HepG2 (cell line): ENCODE measurements around the gene EHBP1. TPM values are rescaled to one million over a fixed set of nuclear protein-coding genes. Genes with fewer than 3 reads are reported as not detected.

ENCODE experiments used
- AHR ChIP-seq: IDR thresholded peaks from 2 replicates; pipeline ENCODE4 v1.6.1; 2018; ENCODE audit warnings: missing genetic modification reagents, missing compliant biosample characterization
- CENPT ChIP-seq: sonication (generic); formaldehyde crosslinking; IDR thresholded peaks from 2 replicates; pipeline ENCODE4 v1.8.0; 2022; ENCODE audit warnings: low read depth, mild to moderate bottlenecking, moderate library complexity, missing genetic modification reagents
- EED ChIP-seq: sonication (generic); formaldehyde crosslinking; IDR thresholded peaks from 2 replicates; pipeline ENCODE4 v1.5.0; 2020; ENCODE audit warnings: mild to moderate bottlenecking, missing genetic modification reagents
- FOXK1 ChIP-seq: sonication (generic); formaldehyde crosslinking; IDR thresholded peaks from 2 replicates; pipeline ENCODE4 v1.4.0; 2020; ENCODE audit warnings: low read depth, missing genetic modification reagents, borderline replicate concordance
- KDM4B ChIP-seq: sonication (generic); formaldehyde crosslinking; IDR thresholded peaks from 2 replicates; pipeline ENCODE4 v1.4.0; 2020; ENCODE audit warnings: missing genetic modification reagents
- SKI ChIP-seq: fragments of 450-650 bp; IDR thresholded peaks from one replicate; pipeline ENCODE4 v1.6.1; 2018; ENCODE audit warnings: mild to moderate bottlenecking; ENCODE audit not compliant: partially characterized antibody
- SOX6 ChIP-seq, 2 experiments: fragments of 450-650 bp in 1 of 2; sonication (generic) in 1 of 2; formaldehyde crosslinking in 1 of 2; IDR thresholded peaks; 2 replicates each; pipeline versions ENCODE4 v1.4.0 to v1.6.1; 2017 to 2020; ENCODE audit warnings: antibody characterized with exemption in 1 of 2, mild to moderate bottlenecking in 1 of 2, missing genetic modification reagents in 1 of 2
- TBX3 ChIP-seq: fragments of 450-650 bp; IDR thresholded peaks from 2 replicates; pipeline ENCODE4 v1.6.1; 2017; ENCODE audit warnings: antibody characterized with exemption, mild to moderate bottlenecking, inconsistent platforms, borderline replicate concordance
- ZNF124 ChIP-seq: sonication (generic); formaldehyde crosslinking; IDR thresholded peaks from 2 replicates; pipeline ENCODE4 v1.4.0; 2020; ENCODE audit warnings: missing genetic modification reagents
- ZNF367 ChIP-seq: sonication (generic); formaldehyde crosslinking; IDR thresholded peaks from 2 replicates; pipeline ENCODE4 v1.4.0; 2020; ENCODE audit warnings: missing genetic modification reagents, borderline replicate concordance
- ZNF501 ChIP-seq: sonication (generic); formaldehyde crosslinking; IDR thresholded peaks from 2 replicates; pipeline ENCODE4 v1.5.1; 2020; ENCODE audit warnings: mild to moderate bottlenecking, moderate library complexity, missing genetic modification reagents
- polyA plus RNA-seq, 8 experiments: library from polyadenylated mRNA; depleted of rRNA in 3 of 8; stranded (reverse) in 7 of 8; unstranded in 1 of 8; fragments of >200 nt; fragmentation: Illumina TruSeq in 4 of 8; extraction: Trizol in 4 of 8; gene quantifications; 2 replicates each; pipeline versions ENCODE4 v1.2.1 to v1.2.3, GENCODE V29; 2011 to 2016; ENCODE audit warnings: low read depth in 4 of 8, missing spikeins in 1 of 8, mixed read lengths in 1 of 8; ENCODE audit not compliant: insufficient read depth in 1 of 8
- total RNA-seq, 5 experiments: library from RNA; depleted of rRNA; stranded (reverse); fragments of >200 nt; fragmentation: Illumina TruSeq; extraction: Trizol; gene quantifications; 2 replicates each; pipeline ENCODE4 v1.2.3, GENCODE V29; 2016; ENCODE audit warnings: low read depth in 1 of 5
- TF ChIP-seq, protein P1 (sequence below): sonication (generic); formaldehyde crosslinking; IDR thresholded peaks from 2 replicates; pipeline ENCODE4 v1.5.1; 2020; ENCODE audit warnings: missing genetic modification reagents, mild to moderate bottlenecking, borderline replicate concordance
- TF ChIP-seq, protein P2 (sequence below): sonication (generic); formaldehyde crosslinking; IDR thresholded peaks from 2 replicates; pipeline ENCODE4 v1.5.1; 2020; ENCODE audit warnings: mild to moderate bottlenecking, moderate library complexity, missing genetic modification reagents
- TF ChIP-seq, protein P3 (sequence below): sonication (generic); formaldehyde crosslinking; IDR thresholded peaks from 2 replicates; pipeline ENCODE4 v1.4.0; 2020; ENCODE audit warnings: mild to moderate bottlenecking, missing genetic modification reagents
- TF ChIP-seq, protein P4 (sequence below): sonication (generic); formaldehyde crosslinking; IDR thresholded peaks from 2 replicates; pipeline ENCODE4 v1.5.0; 2020; ENCODE audit warnings: missing genetic modification reagents
- TF ChIP-seq, protein P5 (sequence below): sonication (generic); formaldehyde crosslinking; IDR thresholded peaks from 2 replicates; pipeline ENCODE4 v1.4.0; 2020; ENCODE audit warnings: low read depth, mild to moderate bottlenecking, missing genetic modification reagents
- TF ChIP-seq, protein P6 (sequence below): sonication (generic); formaldehyde crosslinking; IDR thresholded peaks from 2 replicates; pipeline ENCODE4 v1.4.0; 2020; ENCODE audit warnings: mild to moderate bottlenecking, low read depth, missing genetic modification reagents

Gene EHBP1
- total and polyA plus RNA-seq, 2 of the 13 experiments (the other 11 are each of a cell fraction or from before 2014, with no cell fraction given), result 93.5 to 146 TPM

DNA sequence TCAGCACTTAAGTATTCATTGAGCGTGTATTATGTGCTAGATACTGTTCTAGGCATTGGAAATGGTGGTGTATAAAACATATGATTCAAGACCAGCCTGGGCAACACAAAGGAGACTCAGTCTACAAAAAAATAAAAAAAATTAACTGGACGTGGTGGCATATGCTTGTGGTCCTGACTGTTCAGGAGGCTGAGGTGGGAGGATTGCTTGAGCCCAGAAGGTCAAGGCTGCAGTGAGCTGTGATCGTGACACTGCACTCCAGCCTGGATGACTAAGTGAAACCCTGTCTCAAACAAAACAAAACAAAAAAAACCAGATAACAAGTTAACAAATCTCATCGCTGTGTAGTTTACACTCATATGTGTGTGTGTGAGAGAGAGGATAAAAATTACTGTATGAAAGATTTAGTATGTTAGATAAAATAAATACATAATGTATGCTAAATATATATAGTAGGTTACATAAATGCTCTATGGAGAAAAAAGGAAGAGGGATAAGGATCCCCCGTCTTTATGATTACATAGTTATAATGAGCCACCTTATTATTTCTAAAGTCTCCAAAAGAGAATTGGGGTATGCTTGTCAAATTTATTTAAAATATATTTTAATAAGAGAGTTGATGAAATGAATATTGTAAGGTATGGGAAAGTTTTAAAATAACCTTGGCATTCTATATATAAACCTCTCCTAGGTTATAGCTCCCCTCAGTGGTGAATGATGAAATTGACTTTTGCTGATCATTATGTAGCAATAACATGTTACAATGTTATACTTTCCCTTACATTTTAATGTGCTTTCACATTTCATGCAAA, 69.2 kb downstream of the EHBP1 start (continued):
- TF ChIP-seq, protein P1, sequence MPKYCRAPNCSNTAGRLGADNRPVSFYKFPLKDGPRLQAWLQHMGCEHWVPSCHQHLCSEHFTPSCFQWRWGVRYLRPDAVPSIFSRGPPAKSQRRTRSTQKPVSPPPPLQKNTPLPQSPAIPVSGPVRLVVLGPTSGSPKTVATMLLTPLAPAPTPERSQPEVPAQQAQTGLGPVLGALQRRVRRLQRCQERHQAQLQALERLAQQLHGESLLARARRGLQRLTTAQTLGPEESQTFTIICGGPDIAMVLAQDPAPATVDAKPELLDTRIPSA (CRISPR knock-in tag), result no peak
- no peak for TF ChIP-seq TBX3
- TF ChIP-seq SOX6 (IDR thresholded peaks at IDR 0.05), result no peak
- TF ChIP-seq SOX6 (CRISPR knock-in tag; IDR thresholded peaks at IDR 0.05), result peak; percentile 72
- no peak for TF ChIP-seq CENPT (CRISPR knock-in tag)
- peak; percentile 66 for TF ChIP-seq FOXK1 (CRISPR knock-in tag)
- TF ChIP-seq AHR (CRISPR knock-in tag), result no peak
- TF ChIP-seq, protein P2, sequence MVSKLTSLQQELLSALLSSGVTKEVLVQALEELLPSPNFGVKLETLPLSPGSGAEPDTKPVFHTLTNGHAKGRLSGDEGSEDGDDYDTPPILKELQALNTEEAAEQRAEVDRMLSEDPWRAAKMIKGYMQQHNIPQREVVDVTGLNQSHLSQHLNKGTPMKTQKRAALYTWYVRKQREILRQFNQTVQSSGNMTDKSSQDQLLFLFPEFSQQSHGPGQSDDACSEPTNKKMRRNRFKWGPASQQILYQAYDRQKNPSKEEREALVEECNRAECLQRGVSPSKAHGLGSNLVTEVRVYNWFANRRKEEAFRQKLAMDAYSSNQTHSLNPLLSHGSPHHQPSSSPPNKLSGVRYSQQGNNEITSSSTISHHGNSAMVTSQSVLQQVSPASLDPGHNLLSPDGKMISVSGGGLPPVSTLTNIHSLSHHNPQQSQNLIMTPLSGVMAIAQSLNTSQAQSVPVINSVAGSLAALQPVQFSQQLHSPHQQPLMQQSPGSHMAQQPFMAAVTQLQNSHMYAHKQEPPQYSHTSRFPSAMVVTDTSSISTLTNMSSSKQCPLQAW (CRISPR knock-in tag), result no peak
- no peak for TF ChIP-seq ZNF501 (CRISPR knock-in tag)
- TF ChIP-seq SKI, result peak; percentile 73
- no peak for TF ChIP-seq ZNF367
- TF ChIP-seq EED (CRISPR knock-in tag), result no peak
- no peak for TF ChIP-seq ZNF124 (CRISPR knock-in tag)
- TF ChIP-seq KDM4B (CRISPR knock-in tag), result no peak
- TF ChIP-seq, protein P3, sequence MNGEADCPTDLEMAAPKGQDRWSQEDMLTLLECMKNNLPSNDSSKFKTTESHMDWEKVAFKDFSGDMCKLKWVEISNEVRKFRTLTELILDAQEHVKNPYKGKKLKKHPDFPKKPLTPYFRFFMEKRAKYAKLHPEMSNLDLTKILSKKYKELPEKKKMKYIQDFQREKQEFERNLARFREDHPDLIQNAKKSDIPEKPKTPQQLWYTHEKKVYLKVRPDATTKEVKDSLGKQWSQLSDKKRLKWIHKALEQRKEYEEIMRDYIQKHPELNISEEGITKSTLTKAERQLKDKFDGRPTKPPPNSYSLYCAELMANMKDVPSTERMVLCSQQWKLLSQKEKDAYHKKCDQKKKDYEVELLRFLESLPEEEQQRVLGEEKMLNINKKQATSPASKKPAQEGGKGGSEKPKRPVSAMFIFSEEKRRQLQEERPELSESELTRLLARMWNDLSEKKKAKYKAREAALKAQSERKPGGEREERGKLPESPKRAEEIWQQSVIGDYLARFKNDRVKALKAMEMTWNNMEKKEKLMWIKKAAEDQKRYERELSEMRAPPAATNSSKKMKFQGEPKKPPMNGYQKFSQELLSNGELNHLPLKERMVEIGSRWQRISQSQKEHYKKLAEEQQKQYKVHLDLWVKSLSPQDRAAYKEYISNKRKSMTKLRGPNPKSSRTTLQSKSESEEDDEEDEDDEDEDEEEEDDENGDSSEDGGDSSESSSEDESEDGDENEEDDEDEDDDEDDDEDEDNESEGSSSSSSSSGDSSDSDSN (CRISPR knock-in tag), result no peak
- TF ChIP-seq, protein P4, sequence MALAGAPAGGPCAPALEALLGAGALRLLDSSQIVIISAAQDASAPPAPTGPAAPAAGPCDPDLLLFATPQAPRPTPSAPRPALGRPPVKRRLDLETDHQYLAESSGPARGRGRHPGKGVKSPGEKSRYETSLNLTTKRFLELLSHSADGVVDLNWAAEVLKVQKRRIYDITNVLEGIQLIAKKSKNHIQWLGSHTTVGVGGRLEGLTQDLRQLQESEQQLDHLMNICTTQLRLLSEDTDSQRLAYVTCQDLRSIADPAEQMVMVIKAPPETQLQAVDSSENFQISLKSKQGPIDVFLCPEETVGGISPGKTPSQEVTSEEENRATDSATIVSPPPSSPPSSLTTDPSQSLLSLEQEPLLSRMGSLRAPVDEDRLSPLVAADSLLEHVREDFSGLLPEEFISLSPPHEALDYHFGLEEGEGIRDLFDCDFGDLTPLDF, result no peak
- TF ChIP-seq, protein P5, sequence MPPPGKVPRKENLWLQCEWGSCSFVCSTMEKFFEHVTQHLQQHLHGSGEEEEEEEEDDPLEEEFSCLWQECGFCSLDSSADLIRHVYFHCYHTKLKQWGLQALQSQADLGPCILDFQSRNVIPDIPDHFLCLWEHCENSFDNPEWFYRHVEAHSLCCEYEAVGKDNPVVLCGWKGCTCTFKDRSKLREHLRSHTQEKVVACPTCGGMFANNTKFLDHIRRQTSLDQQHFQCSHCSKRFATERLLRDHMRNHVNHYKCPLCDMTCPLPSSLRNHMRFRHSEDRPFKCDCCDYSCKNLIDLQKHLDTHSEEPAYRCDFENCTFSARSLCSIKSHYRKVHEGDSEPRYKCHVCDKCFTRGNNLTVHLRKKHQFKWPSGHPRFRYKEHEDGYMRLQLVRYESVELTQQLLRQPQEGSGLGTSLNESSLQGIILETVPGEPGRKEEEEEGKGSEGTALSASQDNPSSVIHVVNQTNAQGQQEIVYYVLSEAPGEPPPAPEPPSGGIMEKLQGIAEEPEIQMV (CRISPR knock-in tag), result no peak
- TF ChIP-seq, protein P6, sequence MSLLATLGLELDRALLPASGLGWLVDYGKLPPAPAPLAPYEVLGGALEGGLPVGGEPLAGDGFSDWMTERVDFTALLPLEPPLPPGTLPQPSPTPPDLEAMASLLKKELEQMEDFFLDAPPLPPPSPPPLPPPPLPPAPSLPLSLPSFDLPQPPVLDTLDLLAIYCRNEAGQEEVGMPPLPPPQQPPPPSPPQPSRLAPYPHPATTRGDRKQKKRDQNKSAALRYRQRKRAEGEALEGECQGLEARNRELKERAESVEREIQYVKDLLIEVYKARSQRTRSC (CRISPR knock-in tag), result no peak
